Kidney epithelial cell (primary cell): ENCODE measurements around the gene TMEM272. TPM values are rescaled to one million over a fixed set of nuclear protein-coding genes. Genes with fewer than 3 reads are reported as not detected.

ENCODE experiments used
- DNase-seq: peaks from one replicate; pipeline ENCODE4 v3.0.0-alpha.2; 2010; ENCODE audit warnings: low read depth
- H3K27me3 ChIP-seq: 2 replicates; pipeline ENCODE4 v1.6.0; 2011; ENCODE audit warnings: low read length; ENCODE audit not compliant: control insufficient read depth, insufficient read depth
- H3K36me3 ChIP-seq: 2 replicates; pipeline ENCODE4 v1.5.1; 2011; ENCODE audit warnings: low read length; ENCODE audit not compliant: control insufficient read depth, insufficient read depth
- H3K4me3 ChIP-seq: 2 replicates; pipeline ENCODE4 v1.5.1; 2011; ENCODE audit warnings: low read depth, mild to moderate bottlenecking, control low read depth, low read length
- total RNA-seq: library from RNA; depleted of rRNA; stranded (reverse); fragments of >200 nt; gene quantifications from 2 replicates; pipeline ENCODE4 v1.2.3, GENCODE V29; 2015
- TF ChIP-seq, protein P1 (sequence below): IDR thresholded peaks from 2 replicates; pipeline ENCODE4 v1.5.1; 2011; ENCODE audit warnings: mild to moderate bottlenecking, moderate library complexity, low read length, control low read depth, inconsistent platforms; ENCODE audit not compliant: insufficient read depth, poor library complexity, severe bottlenecking

Gene TMEM272
- total RNA-seq, 1 donor from 2014 or later: not detected

- Histone ChIP-seq H3K27me3 (no peaks in the 10 kb centered on the region), H3K4me3 (peak within 1 kb of the TSS; percentile 51), H3K36me3 (no peaks in the 10 kb centered on the region)
- no peak for DNase-seq
- TF ChIP-seq, protein P1, sequence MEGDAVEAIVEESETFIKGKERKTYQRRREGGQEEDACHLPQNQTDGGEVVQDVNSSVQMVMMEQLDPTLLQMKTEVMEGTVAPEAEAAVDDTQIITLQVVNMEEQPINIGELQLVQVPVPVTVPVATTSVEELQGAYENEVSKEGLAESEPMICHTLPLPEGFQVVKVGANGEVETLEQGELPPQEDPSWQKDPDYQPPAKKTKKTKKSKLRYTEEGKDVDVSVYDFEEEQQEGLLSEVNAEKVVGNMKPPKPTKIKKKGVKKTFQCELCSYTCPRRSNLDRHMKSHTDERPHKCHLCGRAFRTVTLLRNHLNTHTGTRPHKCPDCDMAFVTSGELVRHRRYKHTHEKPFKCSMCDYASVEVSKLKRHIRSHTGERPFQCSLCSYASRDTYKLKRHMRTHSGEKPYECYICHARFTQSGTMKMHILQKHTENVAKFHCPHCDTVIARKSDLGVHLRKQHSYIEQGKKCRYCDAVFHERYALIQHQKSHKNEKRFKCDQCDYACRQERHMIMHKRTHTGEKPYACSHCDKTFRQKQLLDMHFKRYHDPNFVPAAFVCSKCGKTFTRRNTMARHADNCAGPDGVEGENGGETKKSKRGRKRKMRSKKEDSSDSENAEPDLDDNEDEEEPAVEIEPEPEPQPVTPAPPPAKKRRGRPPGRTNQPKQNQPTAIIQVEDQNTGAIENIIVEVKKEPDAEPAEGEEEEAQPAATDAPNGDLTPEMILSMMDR: no peak
These were observed 41.3 kb downstream of the TMEM272 start, which contains the start of gene DHRS12 for GRCh38 chr13:51803422-51804294. TSS of gene DHRS12 (minus strand) at chr13:51804163. CDS start at chr13:51799659, 4,504 bp downstream.

GRCh38 chr13:51802631-51803418, 42.2 kb downstream of the TMEM272 start:
- Histone ChIP-seq H3K36me3 (no peaks in the 10 kb centered on the region), H3K4me3 (peak overlapping the region; percentile 51), H3K27me3 (no peaks in the 10 kb centered on the region)
- TF ChIP-seq, protein P1: no peak
- DNase-seq: no peak

- no peaks in the 10 kb centered on the region for H3K27me3 ChIP-seq
- no peak overlapping the region for H3K4me3 ChIP-seq
- no peaks in the 10 kb centered on the region for H3K36me3 ChIP-seq
- TF ChIP-seq, protein P1: no peak
- DNase-seq: no peak
These were observed 43.3 kb downstream of the TMEM272 start for GRCh38 chr13:51801631-51802099.

GRCh38 chr13:51800486-51800885, 44.5 kb downstream of the TMEM272 start:
- no peak overlapping the region for H3K4me3 ChIP-seq
- no peak for DNase-seq
- TF ChIP-seq, protein P1: no peak
- H3K36me3 ChIP-seq: no peaks in the 10 kb centered on the region
- H3K27me3 ChIP-seq: no peaks in the 10 kb centered on the region

DNA sequence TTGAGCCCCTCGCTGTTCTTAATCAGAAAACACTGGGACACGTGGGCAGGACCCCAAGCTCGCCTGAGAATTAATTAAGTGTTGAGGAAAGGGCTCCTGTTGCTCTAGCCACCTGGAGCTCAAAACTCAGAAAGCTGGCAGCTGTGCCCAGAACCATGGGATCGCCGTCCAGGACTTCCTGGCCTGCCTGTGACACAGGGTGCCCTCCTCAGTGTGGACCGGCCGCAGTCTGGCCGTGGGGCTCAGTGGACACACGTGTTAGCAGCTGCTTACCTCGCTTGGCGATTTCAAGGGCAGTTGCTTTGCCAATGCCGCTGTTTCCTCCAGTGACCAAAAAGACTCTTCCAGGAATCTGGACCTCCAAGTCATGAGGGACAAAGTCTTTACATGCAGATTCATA, 45.7 kb downstream of the TMEM272 start:
- DNase-seq: no peak
- Histone ChIP-seq H3K27me3 (no peaks in the 10 kb centered on the region), H3K4me3 (no peak overlapping the region), H3K36me3 (no peaks in the 10 kb centered on the region)
- TF ChIP-seq, protein P1: no peak
